DMS114 treated with DMSO at 0.1 percent for 48 hours (cell line): ENCODE results near the gene ANKH.

Experiments
- DNase-seq: peaks from one replicate; lab custom pipeline; 2025; ENCODE audit not compliant: unreplicated experiment; lab: John Stamatoyannopoulos, UW

The ANKH gene

DNA sequence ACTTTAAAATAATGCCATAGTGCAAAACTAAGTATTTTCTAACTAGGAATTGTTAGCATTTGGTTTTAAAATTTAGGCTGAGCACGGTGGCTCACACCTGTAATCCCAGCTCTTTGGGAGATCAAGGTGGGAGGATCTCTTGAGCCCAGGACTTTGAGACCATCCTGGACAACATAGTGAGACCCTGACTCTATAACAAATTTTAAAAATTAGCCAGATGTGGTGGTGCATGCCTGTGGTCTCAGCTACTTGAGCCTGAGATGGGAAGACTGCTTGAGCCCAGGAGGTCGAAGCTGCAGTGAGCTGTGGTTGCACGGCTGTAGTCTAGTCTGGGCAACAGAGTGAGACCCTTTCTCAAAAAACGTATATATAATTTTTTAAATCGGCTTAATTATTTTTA, 202.2 kb downstream of the ANKH start:
- DNase-seq = no peak

DNA sequence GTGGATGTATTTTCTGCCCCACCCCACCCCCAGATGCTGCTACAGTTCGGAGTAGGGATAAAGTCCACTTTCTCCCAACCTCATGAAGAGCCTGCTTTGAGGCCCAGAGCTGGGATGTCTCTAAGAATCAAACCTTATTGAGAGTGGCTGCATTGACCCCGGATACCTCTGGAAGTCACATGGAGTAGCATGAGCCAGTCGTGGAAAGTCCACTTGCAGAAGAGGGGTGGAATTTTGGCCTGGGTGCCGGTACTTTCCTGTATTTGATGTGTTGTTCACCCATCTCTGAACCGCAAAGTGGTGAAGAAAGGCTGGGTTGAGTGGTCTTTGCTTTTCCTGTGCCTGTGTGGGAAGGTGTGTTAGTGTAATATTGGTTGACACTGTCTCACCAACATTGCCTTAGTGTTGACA, 203.4 kb downstream of the ANKH start:
- no peak for DNase-seq

DNA sequence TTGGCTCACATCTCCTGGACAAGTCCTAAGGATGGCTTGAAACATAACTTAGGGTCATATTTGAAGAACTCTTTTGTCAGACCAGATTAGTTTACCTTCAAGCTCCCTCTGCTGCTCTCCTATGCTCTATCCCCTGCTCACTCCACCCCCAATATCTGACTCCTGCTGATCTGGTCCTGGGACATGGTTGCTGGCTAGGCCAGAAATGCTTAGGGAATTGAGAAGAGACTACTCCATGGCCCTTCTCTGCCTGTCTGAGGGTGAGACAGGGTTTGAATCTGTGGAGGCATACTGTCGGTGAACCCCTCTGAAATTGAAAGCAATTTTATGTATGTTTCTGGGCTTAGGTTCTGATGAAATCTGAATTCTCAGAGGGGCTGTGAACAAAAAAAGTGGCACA, 203.8 kb downstream of the ANKH start:
- DNase-seq = no peak

DNA sequence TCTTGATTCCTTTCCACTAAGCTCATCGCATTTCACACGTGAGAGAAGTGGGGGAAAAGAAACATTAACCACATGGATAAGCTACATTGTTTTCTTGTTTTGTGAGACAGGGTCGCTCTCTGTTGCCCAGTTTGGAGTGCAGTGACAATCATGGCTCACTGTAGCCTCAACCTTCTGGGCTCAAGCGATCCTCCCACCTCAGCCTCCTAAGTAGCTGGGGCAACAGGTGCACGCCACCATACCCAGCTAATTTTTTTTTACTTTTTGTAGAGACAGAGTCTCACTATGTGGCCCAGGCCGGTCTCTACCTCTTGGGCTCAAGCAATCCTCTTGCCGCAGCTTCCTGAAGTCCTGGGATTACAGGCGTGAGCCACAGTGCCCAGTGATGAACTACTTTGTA, 204.3 kb downstream of the ANKH start:
- no peak for DNase-seq

DNA sequence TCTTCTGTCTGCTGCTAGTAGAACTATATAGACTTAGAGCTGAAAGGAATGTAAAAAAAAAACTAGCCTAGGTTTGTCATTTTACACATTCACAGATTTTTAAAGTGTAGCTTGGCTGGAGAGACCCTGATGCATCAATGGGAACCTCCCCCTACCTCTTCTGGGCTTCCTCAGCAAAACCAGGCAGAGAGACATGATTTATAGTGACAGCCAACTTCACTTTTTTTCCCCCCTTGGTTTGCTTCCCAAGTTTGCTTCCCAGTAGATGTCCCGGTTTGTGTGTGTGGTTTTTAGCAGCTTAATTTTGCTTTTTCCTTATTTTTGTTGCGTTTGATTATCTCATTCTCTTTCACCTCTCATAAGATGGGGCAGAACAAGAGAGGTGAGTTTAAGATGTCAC, 205.2 kb downstream of the ANKH start:
- no peak for DNase-seq

- DNase-seq = no peak
Measured at GRCh38 chr5:14665949-14666348, 205.6 kb downstream of the ANKH start.

GRCh38 chr5:14665101-14665822, 206.3 kb downstream of the ANKH start:
- DNase-seq = no peak

DNA sequence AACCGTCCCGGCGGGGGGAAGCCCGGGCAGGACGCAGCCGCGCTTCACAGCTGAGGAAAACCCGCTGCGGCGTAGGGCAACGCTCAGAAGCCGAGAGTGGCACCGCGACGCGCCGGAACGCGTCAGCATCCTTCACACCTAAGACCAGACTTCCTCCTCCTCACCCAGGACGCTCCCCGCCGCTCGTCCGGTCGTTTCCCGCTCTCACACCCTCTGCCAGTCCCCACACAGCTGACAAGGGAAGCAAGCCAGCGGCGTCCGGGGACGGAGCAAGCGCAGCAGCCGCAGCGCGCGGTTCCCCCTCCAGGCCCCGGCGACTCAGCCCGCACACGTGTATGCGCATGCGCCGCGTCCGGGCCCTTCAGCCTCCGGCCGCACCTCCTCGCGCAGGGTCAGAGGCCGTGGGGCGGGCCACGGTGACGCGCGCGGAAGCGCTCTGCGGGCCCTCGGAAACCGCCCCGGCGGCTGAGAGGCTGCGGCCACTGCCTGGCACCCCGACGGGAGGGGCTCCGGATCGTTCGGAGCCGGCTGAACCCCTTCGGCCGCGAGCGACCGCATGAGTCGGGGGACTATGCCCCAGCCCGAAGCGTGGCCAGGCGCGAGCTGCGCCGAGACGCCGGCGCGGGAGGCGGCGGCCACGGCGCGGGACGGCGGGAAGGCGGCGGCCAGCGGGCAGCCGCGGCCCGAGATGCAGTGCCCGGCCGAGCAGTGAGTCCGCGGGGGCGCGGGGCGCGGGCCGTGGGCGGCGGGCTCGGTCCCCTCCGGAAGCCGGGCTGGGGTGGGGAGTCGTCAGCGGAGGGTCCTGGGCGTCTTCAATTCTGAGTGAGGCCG, 207.1 kb downstream of the ANKH start, which contains the start of gene OTULIN:
Gene OTULIN, plus strand, starts transcription at position 449 of the 831 bp plus-strand sequence. Its CDS starts 108 bp downstream, at position 557.
- peak; percentile 65 for DNase-seq

DNA sequence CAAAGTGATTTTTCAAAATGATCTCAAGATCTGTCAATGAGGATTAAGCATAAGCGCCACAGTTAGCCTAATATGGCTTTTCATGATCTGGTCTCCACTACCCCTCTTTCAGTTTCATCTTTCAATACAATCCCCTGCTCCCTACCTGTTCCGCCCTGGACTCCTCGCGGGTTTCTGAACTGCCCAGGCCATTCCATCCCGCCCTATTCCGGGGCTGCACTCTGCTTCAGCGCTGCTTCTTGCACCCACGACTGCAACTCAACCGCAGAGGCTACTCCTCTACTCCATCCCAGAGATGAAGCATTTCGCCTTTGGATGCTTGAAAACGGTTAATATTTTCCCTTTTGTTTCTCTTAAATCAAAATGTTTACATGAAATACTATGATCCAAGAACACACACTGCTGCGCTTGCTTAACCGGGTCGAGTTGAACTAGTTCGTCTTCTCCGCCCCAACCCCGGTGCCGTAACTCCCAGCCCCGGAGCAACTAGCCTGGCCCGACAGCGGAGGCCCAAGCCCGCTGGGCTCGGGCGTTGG, 207.8 kb downstream of the ANKH start:
- no peak for DNase-seq

GRCh38 chr5:14662721-14663260, 208.8 kb downstream of the ANKH start:
- no peak for DNase-seq

- no peak for DNase-seq
Measured at GRCh38 chr5:14660833-14661232, 210.7 kb downstream of the ANKH start.

- no peak for DNase-seq
Measured at GRCh38 chr5:14659821-14660607, 211.6 kb downstream of the ANKH start.

DNA sequence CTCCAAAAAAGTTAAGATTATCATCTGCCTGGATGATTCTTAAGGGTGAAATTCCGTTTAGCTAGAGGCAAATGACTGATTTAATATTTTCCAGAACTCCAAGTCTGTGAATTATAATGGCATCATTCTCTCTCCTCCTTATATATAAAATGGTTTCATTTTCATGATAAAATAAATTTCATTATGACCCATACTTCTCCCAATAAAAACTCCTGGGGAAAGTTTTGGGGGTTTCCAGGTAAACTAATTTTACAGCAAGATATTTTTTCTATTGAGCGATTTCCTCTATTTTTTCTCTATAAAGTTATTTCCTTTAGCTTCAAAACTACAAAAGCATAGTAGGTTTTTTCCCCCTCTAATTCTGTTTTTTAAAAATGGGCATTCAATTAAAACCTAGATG, 214.7 kb downstream of the ANKH start:
- no peak for DNase-seq

GRCh38 chr5:14655146-14655741, 216.3 kb downstream of the ANKH start:
- no peak for DNase-seq
